ENCODE data around the gene PLPP3.

Gene PLPP3

GRCh38 chr1:56462209-56462608 is 117.2 kb downstream of the PLPP3 start:
- TF ChIP-seq FOXM1 (IDR thresholded peaks at IDR 0.05; ENCODE audit: borderline replicate concordance) (no peak), LEF1 (IDR thresholded peaks at IDR 0.05; ENCODE audit: borderline replicate concordance) (no peak), HDGF (IDR thresholded peaks at IDR 0.05; ENCODE audit: borderline replicate concordance) (no peak), SP1 (IDR thresholded peaks at IDR 0.05) (no peak), SUZ12 (IDR thresholded peaks at IDR 0.05) (no peak), ARNT (IDR thresholded peaks at IDR 0.05) (no peak), NFRKB (IDR thresholded peaks at IDR 0.05) (no peak), L3MBTL2 (conservative IDR thresholded peaks at IDR 0.05) (no peak), FOXK2 (IDR thresholded peaks at IDR 0.05) (no peak)
- ChIA-PET CTCF (no interaction called here), POLR2A (no interaction called here)
- DNase-seq (ENCODE audit: extremely low spot score), result no peak

- ChIA-PET CTCF (no interaction called here), POLR2A (no interaction called here)
- TF ChIP-seq L3MBTL2 (conservative IDR thresholded peaks at IDR 0.05), result 0 out of 2 replicates have a peak, but pooled peaks have one; percentile 50
- TF ChIP-seq PKNOX1 (IDR thresholded peaks at IDR 0.05), result no peak
- TF ChIP-seq FOXM1 (IDR thresholded peaks at IDR 0.05; ENCODE audit: borderline replicate concordance), result no peak
- no peak for TF ChIP-seq BHLHE40 (IDR thresholded peaks at IDR 0.05; ENCODE audit: borderline replicate concordance)
- no peak for TF ChIP-seq ZNF384 (IDR thresholded peaks at IDR 0.05)
- TF ChIP-seq ELF4 (IDR thresholded peaks at IDR 0.05), result no peak
- DNase-seq (ENCODE audit: extremely low spot score), result peak; percentile 45
Observed at GRCh38 chr1:56461158-56462127, 117.9 kb downstream of the PLPP3 start.

- POLR2A ChIA-PET, result no interaction called here
Observed at GRCh38 chr1:56459260-56459659, 120.1 kb downstream of the PLPP3 start.

GRCh38 chr1:56457756-56458375 is 121.5 kb downstream of the PLPP3 start:
- DNase-seq (ENCODE audit: extremely low spot score), result no peak
- TF ChIP-seq PKNOX1 (IDR thresholded peaks at IDR 0.05), result no peak
- TF ChIP-seq FOXM1 (IDR thresholded peaks at IDR 0.05; ENCODE audit: borderline replicate concordance), result no peak
- no peak for TF ChIP-seq TARDBP (IDR thresholded peaks at IDR 0.05)
- TF ChIP-seq ZNF384 (IDR thresholded peaks at IDR 0.05), result no peak
- no peak for TF ChIP-seq ARNT (IDR thresholded peaks at IDR 0.05)
- TF ChIP-seq CTBP1 (IDR thresholded peaks at IDR 0.05; ENCODE audit: borderline replicate concordance), result no peak
- TF ChIP-seq L3MBTL2 (conservative IDR thresholded peaks at IDR 0.05), result no peak
- no peak for TF ChIP-seq FOXA1 (IDR thresholded peaks at IDR 0.05)
- TF ChIP-seq ELF4 (IDR thresholded peaks at IDR 0.05), result no peak
- no peak for TF ChIP-seq HDGF (IDR thresholded peaks at IDR 0.05; ENCODE audit: borderline replicate concordance)
- TF ChIP-seq FOXK2 (IDR thresholded peaks at IDR 0.05), result no peak
- TF ChIP-seq BHLHE40 (IDR thresholded peaks at IDR 0.05; ENCODE audit: borderline replicate concordance), result no peak
- no peak for TF ChIP-seq SUZ12 (IDR thresholded peaks at IDR 0.05)
- no peak for TF ChIP-seq LEF1 (IDR thresholded peaks at IDR 0.05; ENCODE audit: borderline replicate concordance)
- no peak for TF ChIP-seq SP1 (IDR thresholded peaks at IDR 0.05)
- TF ChIP-seq NFRKB (IDR thresholded peaks at IDR 0.05), result no peak
- POLR2A ChIA-PET, result no interaction called here
- CTCF ChIA-PET, result interaction anchor here (1.1 kb wide), 1 partner anchor 10 kb away, joined by 4 read pairs; no protein-coding TSS in a partner anchor

More at GRCh38 chr1:56459260-56459659, 120.1 kb downstream of the PLPP3 start:
- no peak for DNase-seq (ENCODE audit: extremely low spot score)
- TF ChIP-seq PKNOX1 (IDR thresholded peaks at IDR 0.05), result no peak
- no peak for TF ChIP-seq TARDBP (IDR thresholded peaks at IDR 0.05)
- no peak for TF ChIP-seq FOXA1 (IDR thresholded peaks at IDR 0.05)
- TF ChIP-seq L3MBTL2 (conservative IDR thresholded peaks at IDR 0.05), result no peak
- no peak for TF ChIP-seq ARNT (IDR thresholded peaks at IDR 0.05)
- TF ChIP-seq BHLHE40 (IDR thresholded peaks at IDR 0.05; ENCODE audit: borderline replicate concordance), result no peak
- CTCF ChIA-PET, result no interaction called here

- ChIA-PET POLR2A (no interaction called here), CTCF (interaction anchor here (0.6 to 1.1 kb wide), 3 partner anchors 9 to 215 kb away, joined by 4 read pairs; partner anchors contain the start of gene PLPP3)
- no peak for DNase-seq (ENCODE audit: extremely low spot score)
- TF ChIP-seq SP1 (IDR thresholded peaks at IDR 0.05) (no peak), NFRKB (IDR thresholded peaks at IDR 0.05) (no peak), ELF4 (IDR thresholded peaks at IDR 0.05) (no peak), FOXA1 (IDR thresholded peaks at IDR 0.05) (no peak), FOXM1 (IDR thresholded peaks at IDR 0.05; ENCODE audit: borderline replicate concordance) (no peak), HDGF (IDR thresholded peaks at IDR 0.05; ENCODE audit: borderline replicate concordance) (no peak), ARNT (IDR thresholded peaks at IDR 0.05) (no peak), LEF1 (IDR thresholded peaks at IDR 0.05; ENCODE audit: borderline replicate concordance) (no peak), FOXK2 (IDR thresholded peaks at IDR 0.05) (no peak), TARDBP (IDR thresholded peaks at IDR 0.05) (no peak), BHLHE40 (IDR thresholded peaks at IDR 0.05; ENCODE audit: borderline replicate concordance) (no peak), L3MBTL2 (conservative IDR thresholded peaks at IDR 0.05) (no peak)
Observed at GRCh38 chr1:56456435-56457101, 122.8 kb downstream of the PLPP3 start.

Measured in HEK293T (cell line).